GM23338 (cell line): Measurements from ENCODE around the gene EHD3.

Experiments used
- CREB1 ChIP-seq: fragments of 250-450 bp; sonication (Bioruptor Pico); IDR thresholded peaks from 2 replicates; pipeline ENCODE4 v1.5.0; 2020; ENCODE audit warnings: low read depth, mild to moderate bottlenecking, moderate library complexity
- CTCF ChIP-seq, 2 experiments: fragments of 200-600 bp in 1 of 2; sonication (generic) in 1 of 2; conservative IDR thresholded peaks; 2 replicates each; pipeline versions ENCODE4 v1.5.1 to v1.6.1; 2016 to 2017; ENCODE audit warnings: antibody characterized with exemption in 2 of 2, low read depth in 2 of 2, mild to moderate bottlenecking in 2 of 2, moderate library complexity in 1 of 2
- EZH2 ChIP-seq: fragments of 200-600 bp; sonication (generic); IDR thresholded peaks from one replicate; pipeline ENCODE4 v1.8.0; 2017; ENCODE audit warnings: antibody characterized with exemption, mild to moderate bottlenecking, low read depth; ENCODE audit not compliant: unreplicated experiment
- EZH2phosphoT487 ChIP-seq: fragments of 200-600 bp; sonication (generic); IDR thresholded peaks from one replicate; pipeline ENCODE4 v1.8.1; 2018; ENCODE audit warnings: antibody characterized with exemption; ENCODE audit not compliant: unreplicated experiment
- JUNB ChIP-seq: IDR thresholded peaks from one replicate; pipeline ENCODE4 v1.6.1; 2016; ENCODE audit warnings: antibody characterized with exemption; ENCODE audit not compliant: unreplicated experiment
- NANOG ChIP-seq: IDR thresholded peaks from 2 replicates; pipeline ENCODE4 v1.6.1; 2016; ENCODE audit warnings: antibody characterized with exemption, borderline replicate concordance
- POLR2AphosphoS5 ChIP-seq: IDR thresholded peaks from 2 replicates; pipeline ENCODE4 v1.6.1; 2016; ENCODE audit warnings: antibody characterized with exemption, low read depth
- STAT1 ChIP-seq: IDR thresholded peaks from one replicate; pipeline ENCODE4 v1.6.1; 2016; ENCODE audit warnings: antibody characterized with exemption; ENCODE audit not compliant: unreplicated experiment
- ZNF114 ChIP-seq: fragments of 250-450 bp; sonication (Bioruptor Pico); IDR thresholded peaks from 2 replicates; pipeline ENCODE4 v1.5.0; 2020; ENCODE audit warnings: mild to moderate bottlenecking, moderate library complexity
- ZNF331 ChIP-seq: fragments of 250-450 bp; sonication (Bioruptor Pico); IDR thresholded peaks from 2 replicates; pipeline ENCODE4 v1.5.0; 2020; ENCODE audit warnings: low read depth, mild to moderate bottlenecking, moderate library complexity
- TF ChIP-seq, protein P1 (sequence below): IDR thresholded peaks from one replicate; pipeline ENCODE4 v1.6.1; 2018; ENCODE audit warnings: antibody characterized with exemption; ENCODE audit not compliant: unreplicated experiment
- TF ChIP-seq, protein P2 (sequence below): fragments of 250-450 bp; sonication (Bioruptor Pico); IDR thresholded peaks from 2 replicates; pipeline ENCODE4 v1.5.0; 2020; ENCODE audit warnings: mild to moderate bottlenecking, moderate library complexity

GRCh38 chr2:31299547-31299946, 65.6 kb downstream of the EHD3 start:
- TF ChIP-seq CTCF (conservative IDR thresholded peaks at IDR 0.05; ENCODE audit: low read depth in 2 of 2) (no peak), POLR2AphosphoS5 (no peak), NANOG (no peak), CREB1 (CRISPR knock-in tag) (no peak), EZH2 (no peak), STAT1 (no peak), JUNB (no peak), EZH2phosphoT487 (no peak), ZNF114 (CRISPR knock-in tag) (no peak), ZNF331 (CRISPR knock-in tag) (no peak)
- TF ChIP-seq, protein P1, sequence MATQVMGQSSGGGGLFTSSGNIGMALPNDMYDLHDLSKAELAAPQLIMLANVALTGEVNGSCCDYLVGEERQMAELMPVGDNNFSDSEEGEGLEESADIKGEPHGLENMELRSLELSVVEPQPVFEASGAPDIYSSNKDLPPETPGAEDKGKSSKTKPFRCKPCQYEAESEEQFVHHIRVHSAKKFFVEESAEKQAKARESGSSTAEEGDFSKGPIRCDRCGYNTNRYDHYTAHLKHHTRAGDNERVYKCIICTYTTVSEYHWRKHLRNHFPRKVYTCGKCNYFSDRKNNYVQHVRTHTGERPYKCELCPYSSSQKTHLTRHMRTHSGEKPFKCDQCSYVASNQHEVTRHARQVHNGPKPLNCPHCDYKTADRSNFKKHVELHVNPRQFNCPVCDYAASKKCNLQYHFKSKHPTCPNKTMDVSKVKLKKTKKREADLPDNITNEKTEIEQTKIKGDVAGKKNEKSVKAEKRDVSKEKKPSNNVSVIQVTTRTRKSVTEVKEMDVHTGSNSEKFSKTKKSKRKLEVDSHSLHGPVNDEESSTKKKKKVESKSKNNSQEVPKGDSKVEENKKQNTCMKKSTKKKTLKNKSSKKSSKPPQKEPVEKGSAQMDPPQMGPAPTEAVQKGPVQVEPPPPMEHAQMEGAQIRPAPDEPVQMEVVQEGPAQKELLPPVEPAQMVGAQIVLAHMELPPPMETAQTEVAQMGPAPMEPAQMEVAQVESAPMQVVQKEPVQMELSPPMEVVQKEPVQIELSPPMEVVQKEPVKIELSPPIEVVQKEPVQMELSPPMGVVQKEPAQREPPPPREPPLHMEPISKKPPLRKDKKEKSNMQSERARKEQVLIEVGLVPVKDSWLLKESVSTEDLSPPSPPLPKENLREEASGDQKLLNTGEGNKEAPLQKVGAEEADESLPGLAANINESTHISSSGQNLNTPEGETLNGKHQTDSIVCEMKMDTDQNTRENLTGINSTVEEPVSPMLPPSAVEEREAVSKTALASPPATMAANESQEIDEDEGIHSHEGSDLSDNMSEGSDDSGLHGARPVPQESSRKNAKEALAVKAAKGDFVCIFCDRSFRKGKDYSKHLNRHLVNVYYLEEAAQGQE, result no peak
- TF ChIP-seq, protein P2, sequence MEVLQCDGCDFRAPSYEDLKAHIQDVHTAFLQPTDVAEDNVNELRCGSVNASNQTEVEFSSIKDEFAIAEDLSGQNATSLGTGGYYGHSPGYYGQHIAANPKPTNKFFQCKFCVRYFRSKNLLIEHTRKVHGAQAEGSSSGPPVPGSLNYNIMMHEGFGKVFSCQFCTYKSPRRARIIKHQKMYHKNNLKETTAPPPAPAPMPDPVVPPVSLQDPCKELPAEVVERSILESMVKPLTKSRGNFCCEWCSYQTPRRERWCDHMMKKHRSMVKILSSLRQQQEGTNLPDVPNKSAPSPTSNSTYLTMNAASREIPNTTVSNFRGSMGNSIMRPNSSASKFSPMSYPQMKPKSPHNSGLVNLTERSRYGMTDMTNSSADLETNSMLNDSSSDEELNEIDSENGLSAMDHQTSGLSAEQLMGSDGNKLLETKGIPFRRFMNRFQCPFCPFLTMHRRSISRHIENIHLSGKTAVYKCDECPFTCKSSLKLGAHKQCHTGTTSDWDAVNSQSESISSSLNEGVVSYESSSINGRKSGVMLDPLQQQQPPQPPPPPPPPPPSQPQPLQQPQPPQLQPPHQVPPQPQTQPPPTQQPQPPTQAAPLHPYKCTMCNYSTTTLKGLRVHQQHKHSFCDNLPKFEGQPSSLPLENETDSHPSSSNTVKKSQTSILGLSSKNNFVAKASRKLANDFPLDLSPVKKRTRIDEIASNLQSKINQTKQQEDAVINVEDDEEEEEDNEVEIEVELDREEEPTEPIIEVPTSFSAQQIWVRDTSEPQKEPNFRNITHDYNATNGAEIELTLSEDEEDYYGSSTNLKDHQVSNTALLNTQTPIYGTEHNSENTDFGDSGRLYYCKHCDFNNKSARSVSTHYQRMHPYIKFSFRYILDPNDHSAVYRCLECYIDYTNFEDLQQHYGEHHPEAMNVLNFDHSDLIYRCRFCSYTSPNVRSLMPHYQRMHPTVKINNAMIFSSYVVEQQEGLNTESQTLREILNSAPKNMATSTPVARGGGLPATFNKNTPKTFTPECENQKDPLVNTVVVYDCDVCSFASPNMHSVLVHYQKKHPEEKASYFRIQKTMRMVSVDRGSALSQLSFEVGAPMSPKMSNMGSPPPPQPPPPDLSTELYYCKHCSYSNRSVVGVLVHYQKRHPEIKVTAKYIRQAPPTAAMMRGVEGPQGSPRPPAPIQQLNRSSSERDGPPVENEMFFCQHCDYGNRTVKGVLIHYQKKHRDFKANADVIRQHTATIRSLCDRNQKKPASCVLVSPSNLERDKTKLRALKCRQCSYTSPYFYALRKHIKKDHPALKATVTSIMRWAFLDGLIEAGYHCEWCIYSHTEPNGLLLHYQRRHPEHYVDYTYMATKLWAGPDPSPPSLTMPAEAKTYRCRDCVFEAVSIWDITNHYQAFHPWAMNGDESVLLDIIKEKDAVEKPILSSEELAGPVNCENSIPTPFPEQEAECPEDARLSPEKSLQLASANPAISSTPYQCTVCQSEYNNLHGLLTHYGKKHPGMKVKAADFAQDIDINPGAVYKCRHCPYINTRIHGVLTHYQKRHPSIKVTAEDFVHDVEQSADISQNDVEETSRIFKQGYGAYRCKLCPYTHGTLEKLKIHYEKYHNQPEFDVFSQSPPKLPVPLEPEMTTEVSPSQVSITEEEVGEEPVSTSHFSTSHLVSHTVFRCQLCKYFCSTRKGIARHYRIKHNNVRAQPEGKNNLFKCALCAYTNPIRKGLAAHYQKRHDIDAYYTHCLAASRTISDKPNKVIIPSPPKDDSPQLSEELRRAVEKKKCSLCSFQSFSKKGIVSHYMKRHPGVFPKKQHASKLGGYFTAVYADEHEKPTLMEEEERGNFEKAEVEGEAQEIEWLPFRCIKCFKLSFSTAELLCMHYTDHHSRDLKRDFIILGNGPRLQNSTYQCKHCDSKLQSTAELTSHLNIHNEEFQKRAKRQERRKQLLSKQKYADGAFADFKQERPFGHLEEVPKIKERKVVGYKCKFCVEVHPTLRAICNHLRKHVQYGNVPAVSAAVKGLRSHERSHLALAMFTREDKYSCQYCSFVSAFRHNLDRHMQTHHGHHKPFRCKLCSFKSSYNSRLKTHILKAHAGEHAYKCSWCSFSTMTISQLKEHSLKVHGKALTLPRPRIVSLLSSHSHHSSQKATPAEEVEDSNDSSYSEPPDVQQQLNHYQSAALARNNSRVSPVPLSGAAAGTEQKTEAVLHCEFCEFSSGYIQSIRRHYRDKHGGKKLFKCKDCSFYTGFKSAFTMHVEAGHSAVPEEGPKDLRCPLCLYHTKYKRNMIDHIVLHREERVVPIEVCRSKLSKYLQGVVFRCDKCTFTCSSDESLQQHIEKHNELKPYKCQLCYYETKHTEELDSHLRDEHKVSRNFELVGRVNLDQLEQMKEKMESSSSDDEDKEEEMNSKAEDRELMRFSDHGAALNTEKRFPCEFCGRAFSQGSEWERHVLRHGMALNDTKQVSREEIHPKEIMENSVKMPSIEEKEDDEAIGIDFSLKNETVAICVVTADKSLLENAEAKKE, result no peak
